SK-N-SH (cell line): ENCODE measurements around the gene PISD. TPM values are rescaled to one million over a fixed set of nuclear protein-coding genes. Genes with fewer than 3 reads are reported as not detected.
"Not testable (repeated sequence)": the region's sequence is repeated elsewhere in the genome, so short reads cannot be mapped to it uniquely, and the experiment has no call there.

Source experiments
- CTCF ChIA-PET: fragments of 300-600, 350-600 bp; formaldehyde crosslinking; extraction: SDS; loops from one replicate; lab custom pipeline; 2021; lab: Yijun Ruan, JAX
- POLR2A ChIA-PET: fragments of 350-600 bp; sonication (Branson Sonifier 250); formaldehyde crosslinking; extraction: SDS; loops from one replicate; lab custom pipeline; 2020; ENCODE audit warnings: antibody characterized with exemption, inconsistent platforms; lab: Yijun Ruan, JAX
- DNase-seq: peaks from one replicate; pipeline ENCODE4 v3.0.0; 2012
- H2AFZ ChIP-seq: fragments of 200-600 bp; sonication (generic); 2 replicates; pipeline ENCODE4 v1.8.1; 2016; ENCODE audit warnings: antibody characterized with exemption, mild to moderate bottlenecking, low read depth
- H3F3A ChIP-seq: fragments of 200-600 bp; sonication (generic); replicated peaks from 2 replicates; pipeline ENCODE3; 2016; ENCODE audit warnings: antibody characterized with exemption, mild to moderate bottlenecking; ENCODE audit not compliant: insufficient read depth
- H3K27ac ChIP-seq, 2 experiments: fragments of 200-500 bp in 1 of 2; fragments of 200-600 bp in 1 of 2; sonication (Bioruptor generic) in 1 of 2; sonication (generic), shearing (Covaris generic) in 1 of 2; 2 replicates each; pipeline versions ENCODE4 v1.5.1 to v1.6.1; 2014 to 2016; ENCODE audit warnings: low read depth in 2 of 2, inconsistent platforms in 1 of 2, low read length in 1 of 2, mild to moderate bottlenecking in 1 of 2, mixed read lengths in 1 of 2
- H3K27me3 ChIP-seq: fragments of 200-600 bp; sonication (generic), shearing (Covaris generic); 2 replicates; pipeline ENCODE4 v1.6.1; 2016; ENCODE audit warnings: mixed run types; ENCODE audit not compliant: insufficient read depth
- H3K36me3 ChIP-seq, 2 experiments: fragments of 200-500 bp in 1 of 2; fragments of 200-600 bp in 1 of 2; sonication (Bioruptor generic) in 1 of 2; sonication (generic) in 1 of 2; replicated peaks in 1 of 2; 2 replicates each; pipeline versions ENCODE3 to v1.5.1; 2014 to 2016; ENCODE audit warnings: low read length in 1 of 2, mild to moderate bottlenecking in 1 of 2; ENCODE audit not compliant: insufficient read depth in 2 of 2, control insufficient read depth in 1 of 2
- H3K4me1 ChIP-seq, 2 experiments: fragments of 200-500 bp in 1 of 2; fragments of 200-600 bp in 1 of 2; sonication (Bioruptor generic) in 1 of 2; sonication (generic), shearing (Covaris generic) in 1 of 2; 2 replicates each; pipeline versions ENCODE4 v1.5.1 to v1.6.1; 2014 to 2016; ENCODE audit warnings: low read depth in 1 of 2, low read length in 1 of 2, mixed run types in 1 of 2; ENCODE audit not compliant: insufficient read depth in 2 of 2, control insufficient read depth in 1 of 2
- H3K4me2 ChIP-seq: fragments of 200-600 bp; sonication (generic), shearing (Covaris generic); 2 replicates; pipeline ENCODE4 v1.6.1; 2017; ENCODE audit warnings: mixed run types
- H3K4me3 ChIP-seq, 2 experiments: fragments of 200-500 bp in 1 of 2; fragments of 200-600 bp in 1 of 2; sonication (Bioruptor generic) in 1 of 2; sonication (generic), shearing (Covaris generic) in 1 of 2; 2 replicates each; pipeline versions ENCODE4 v1.5.1 to v1.8.1; 2014 to 2016; ENCODE audit warnings: low read depth in 2 of 2, inconsistent platforms in 1 of 2, low read length in 1 of 2, mild to moderate bottlenecking in 1 of 2, mixed read lengths in 1 of 2, moderate library complexity in 1 of 2
- H3K79me2 ChIP-seq: fragments of 200-600 bp; sonication (generic); 2 replicates; pipeline ENCODE4 v1.8.1; 2017; ENCODE audit warnings: mild to moderate bottlenecking; ENCODE audit not compliant: insufficient read depth
- H3K9ac ChIP-seq: fragments of 200-600 bp; sonication (generic); 2 replicates; pipeline ENCODE4 v1.6.1; 2017; ENCODE audit warnings: mixed run types
- H3K9me2 ChIP-seq: fragments of 200-600 bp; sonication (generic); 2 replicates; pipeline ENCODE4 v1.6.1; 2017; ENCODE audit warnings: mixed run types
- H3K9me3 ChIP-seq: fragments of 200-600 bp; sonication (generic); 2 replicates; pipeline ENCODE4 v1.6.1; 2017; ENCODE audit warnings: mixed run types, mild to moderate bottlenecking, moderate library complexity
- H4K20me1 ChIP-seq: fragments of 200-600 bp; sonication (generic); 2 replicates; pipeline ENCODE4 v1.6.1; 2017; ENCODE audit warnings: mild to moderate bottlenecking, mixed run types; ENCODE audit not compliant: insufficient read depth
- ELF1 ChIP-seq: IDR thresholded peaks from 2 replicates; pipeline ENCODE4 v1.4.0; 2012
- EP300 ChIP-seq, 2 experiments: IDR thresholded peaks; 2 replicates each; pipeline versions ENCODE4 v1.4.0 to v1.6.1; 2012; ENCODE audit warnings: borderline replicate concordance in 1 of 2, low read depth in 1 of 2, low read length in 1 of 2
- POLR2AphosphoS5 ChIP-seq: IDR thresholded peaks from 2 replicates; pipeline ENCODE4 v1.6.1; 2012; ENCODE audit warnings: low read depth, low read length
- RAD21 ChIP-seq: IDR thresholded peaks from 2 replicates; pipeline ENCODE4 v1.6.1; 2012; ENCODE audit warnings: mild to moderate bottlenecking, low read length
- RCOR1 ChIP-seq: fragments of 150-350 bp; IDR thresholded peaks from 2 replicates; pipeline ENCODE4 v1.6.1; 2017; ENCODE audit warnings: antibody characterized with exemption, low read length
- TCF12 ChIP-seq: IDR thresholded peaks from 2 replicates; pipeline ENCODE4 v1.4.0; 2012
- ZBTB33 ChIP-seq: IDR thresholded peaks from 2 replicates; pipeline ENCODE4 v1.4.0; 2012; ENCODE audit warnings: low read depth, borderline replicate concordance
- WGBS: methylation state at CpG from one replicate; pipeline ENCODE4 v1.1.6; 2017; ENCODE audit warnings: low lambda C conversion rate; 5-methylcytosine and 5-hydroxymethylcytosine counted together
- polyA plus RNA-seq, 3 experiments: library from polyadenylated mRNA; depleted of rRNA; stranded (reverse); fragments of >200 nt; gene quantifications; 2 replicates each; pipeline ENCODE4 v1.2.3, GENCODE V29; 2012
- TF ChIP-seq, protein P1 (sequence below): IDR thresholded peaks from 2 replicates; pipeline ENCODE4 v1.4.0; 2012; ENCODE audit warnings: low read depth

PISD gene
- polyA plus RNA-seq, 1 of the 3 experiments (the other 2 are of a cell fraction): 34.9 TPM

GRCh38 chr22:31676700-31677099 is 14.7 kb upstream of the PISD start (continued):
- TF ChIP-seq ZBTB33 (no peak), RCOR1 (no peak), RAD21 (no peak), EP300 (IDR thresholded peaks at IDR 0.05; ENCODE audit: borderline replicate concordance in 1 of 2, low read depth in 1 of 2, low read length in 1 of 2) (no peak), ELF1 (peak; percentile 90), TCF12 (no peak), POLR2AphosphoS5 (peak; percentile 60; the same call in 1 of the 2 replicates)
- TF ChIP-seq, protein P1, sequence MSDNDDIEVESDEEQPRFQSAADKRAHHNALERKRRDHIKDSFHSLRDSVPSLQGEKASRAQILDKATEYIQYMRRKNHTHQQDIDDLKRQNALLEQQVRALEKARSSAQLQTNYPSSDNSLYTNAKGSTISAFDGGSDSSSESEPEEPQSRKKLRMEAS: peak; percentile 98

DNA sequence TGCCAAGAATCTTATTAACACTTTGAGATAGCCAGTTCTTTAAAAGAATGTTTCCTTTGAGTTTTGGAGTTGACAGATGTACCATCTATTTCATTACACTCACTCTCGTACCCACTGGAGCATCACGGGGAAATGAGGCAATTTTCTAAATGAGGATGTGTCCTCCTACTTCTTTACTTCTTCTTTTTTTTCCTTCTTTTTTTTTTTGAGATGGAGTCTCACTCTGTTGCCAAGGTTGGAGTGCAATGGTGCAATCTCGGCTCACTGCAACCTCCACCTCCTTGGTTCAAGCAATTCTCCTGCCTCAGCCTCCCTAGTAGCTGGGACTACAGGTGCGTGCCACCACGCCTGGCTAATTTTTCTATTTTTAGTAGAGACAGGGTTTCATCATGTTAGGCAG is 12.2 kb upstream of the PISD start:
- H2AFZ ChIP-seq, H3K9me2 ChIP-seq, H3K27ac ChIP-seq, H3F3A ChIP-seq, H4K20me1 ChIP-seq, H3K4me2 ChIP-seq, H3K79me2 ChIP-seq, H3K9ac ChIP-seq, H3K27me3 ChIP-seq, H3K9me3 ChIP-seq, POLR2A ChIA-PET, H3K4me1 ChIP-seq, DNase-seq, H3K4me3 ChIP-seq, H3K36me3 ChIP-seq: not testable (repeated sequence)
- CTCF ChIA-PET: interaction anchor here (1.0 to 3.2 kb wide), 2 partner anchors 8 to 296 kb away, joined by 4 to 12 read pairs; no protein-coding TSS in a partner anchor
- WGBS: 59% methylated on average over 5 of the region's 5 CpGs

DNA sequence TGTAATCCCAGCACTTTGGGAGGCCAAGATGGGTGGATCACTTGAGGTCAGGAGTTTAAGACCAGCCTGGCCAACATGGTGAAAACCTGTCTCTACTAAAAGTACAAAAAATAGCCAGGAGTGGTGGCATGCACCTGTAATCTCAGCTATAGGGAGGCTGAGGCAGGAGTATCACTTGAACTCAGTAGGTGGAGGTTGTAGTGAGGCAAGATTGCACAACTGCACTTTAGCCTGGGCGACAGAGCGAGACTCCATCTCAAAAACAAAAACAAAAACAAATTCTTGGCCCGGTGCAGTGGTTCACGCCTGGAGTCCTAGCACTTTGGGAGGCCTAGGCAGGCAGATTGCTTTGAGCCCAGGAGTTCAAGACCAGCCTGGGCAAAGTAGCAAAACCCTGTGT is 6.8 kb upstream of the PISD start:
- POLR2A ChIA-PET, H3K9me2 ChIP-seq, H3F3A ChIP-seq, H3K9me3 ChIP-seq, H2AFZ ChIP-seq, H3K27ac ChIP-seq, H3K9ac ChIP-seq, H3K79me2 ChIP-seq, H3K4me3 ChIP-seq, DNase-seq, H3K4me1 ChIP-seq, H3K36me3 ChIP-seq, H3K27me3 ChIP-seq, H3K4me2 ChIP-seq, H4K20me1 ChIP-seq: not testable (repeated sequence)
- WGBS: 95% methylated on average over 4 of the region's 4 CpGs
- CTCF ChIA-PET: interaction anchor here (0.8 to 1.8 kb wide), 2 partner anchors 85 to 302 kb away, joined by 3 to 4 read pairs; partner anchors contain the start of gene DEPDC5
